Measurements from ENCODE around the gene LIMS1. TPM values are rescaled to one million over a fixed set of nuclear protein-coding genes. Genes with fewer than 3 reads are reported as not detected.

Gene LIMS1
- total RNA-seq, 4 donors from 2014 or later: 69.4 to 175 (median 155) TPM

GRCh38 chr2:108580050-108580449 is 45.8 kb downstream of the LIMS1 start:
- TF ChIP-seq, protein P1, sequence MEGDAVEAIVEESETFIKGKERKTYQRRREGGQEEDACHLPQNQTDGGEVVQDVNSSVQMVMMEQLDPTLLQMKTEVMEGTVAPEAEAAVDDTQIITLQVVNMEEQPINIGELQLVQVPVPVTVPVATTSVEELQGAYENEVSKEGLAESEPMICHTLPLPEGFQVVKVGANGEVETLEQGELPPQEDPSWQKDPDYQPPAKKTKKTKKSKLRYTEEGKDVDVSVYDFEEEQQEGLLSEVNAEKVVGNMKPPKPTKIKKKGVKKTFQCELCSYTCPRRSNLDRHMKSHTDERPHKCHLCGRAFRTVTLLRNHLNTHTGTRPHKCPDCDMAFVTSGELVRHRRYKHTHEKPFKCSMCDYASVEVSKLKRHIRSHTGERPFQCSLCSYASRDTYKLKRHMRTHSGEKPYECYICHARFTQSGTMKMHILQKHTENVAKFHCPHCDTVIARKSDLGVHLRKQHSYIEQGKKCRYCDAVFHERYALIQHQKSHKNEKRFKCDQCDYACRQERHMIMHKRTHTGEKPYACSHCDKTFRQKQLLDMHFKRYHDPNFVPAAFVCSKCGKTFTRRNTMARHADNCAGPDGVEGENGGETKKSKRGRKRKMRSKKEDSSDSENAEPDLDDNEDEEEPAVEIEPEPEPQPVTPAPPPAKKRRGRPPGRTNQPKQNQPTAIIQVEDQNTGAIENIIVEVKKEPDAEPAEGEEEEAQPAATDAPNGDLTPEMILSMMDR (IDR thresholded peaks at IDR 0.05): no peak
- ATAC-seq (ENCODE audit: low FRiP score): no peak
- no peak for DNase-seq (ENCODE audit: low spot score)

DNA sequence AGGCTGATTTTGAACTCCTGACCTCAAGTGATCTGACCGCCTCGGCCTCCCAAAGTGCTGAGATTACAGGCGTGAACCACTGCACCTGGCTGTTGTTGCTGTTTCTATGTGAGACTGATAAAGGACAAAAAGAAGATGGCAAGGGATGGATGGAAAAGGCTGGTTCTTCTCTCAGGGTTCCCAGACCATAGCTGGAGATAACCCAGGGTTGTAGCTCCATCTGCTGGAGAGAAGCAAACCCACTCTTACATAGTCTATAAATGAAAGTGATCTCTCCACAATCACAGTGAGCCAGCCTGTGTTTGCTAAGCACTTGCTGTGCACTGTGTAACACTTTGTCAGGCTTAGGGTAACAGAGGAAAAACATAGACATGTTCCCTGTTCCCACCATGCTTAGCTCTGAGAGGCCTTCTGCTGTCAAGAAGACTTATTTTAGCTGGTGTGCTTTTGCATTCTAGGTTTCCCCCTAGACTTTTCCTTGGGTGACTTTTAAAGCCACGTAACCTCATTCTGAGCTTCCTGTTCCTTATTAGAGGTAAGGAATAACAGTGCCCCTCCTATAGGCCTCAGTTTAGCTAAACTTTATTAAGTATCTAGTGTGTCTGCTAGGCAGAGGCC is 49.7 kb downstream of the LIMS1 start:
- TF ChIP-seq, protein P1 (IDR thresholded peaks at IDR 0.05): no peak
- ATAC-seq (ENCODE audit: low FRiP score) (peak; percentile 52), DNase-seq (ENCODE audit: low spot score) (no peak)

GRCh38 chr2:108585436-108585835 is 51.2 kb downstream of the LIMS1 start:
- TF ChIP-seq, protein P1 (IDR thresholded peaks at IDR 0.05): no peak
- ATAC-seq (ENCODE audit: low FRiP score): peak; percentile 69
- DNase-seq (ENCODE audit: low spot score): no peak

GRCh38 chr2:108586116-108586515 is 51.8 kb downstream of the LIMS1 start:
- TF ChIP-seq, protein P1 (IDR thresholded peaks at IDR 0.05): no peak
- DNase-seq (ENCODE audit: low spot score): no peak
- no peak for ATAC-seq (ENCODE audit: low FRiP score)

DNA sequence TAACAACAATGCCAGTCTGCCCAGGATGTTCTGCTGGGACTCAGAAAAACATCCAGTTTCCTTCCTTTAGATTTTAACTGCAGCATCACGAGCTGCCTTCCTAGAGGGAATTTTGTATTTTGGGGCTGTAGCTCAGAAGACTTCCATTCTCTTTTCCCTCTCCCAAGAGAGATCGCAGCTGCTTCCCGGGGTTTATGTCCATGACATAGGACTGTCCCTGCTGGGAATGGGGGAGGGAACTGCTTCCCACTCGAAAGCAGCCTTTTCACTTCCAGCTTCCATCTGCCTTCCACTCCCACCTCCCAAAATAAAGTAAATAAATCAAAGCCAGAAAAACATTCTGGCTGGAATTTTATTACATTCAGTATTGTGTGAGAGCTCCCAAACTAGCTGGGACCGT is 52.4 kb downstream of the LIMS1 start:
- TF ChIP-seq, protein P1 (IDR thresholded peaks at IDR 0.05): no peak
- ATAC-seq (ENCODE audit: low FRiP score): no peak

DNA sequence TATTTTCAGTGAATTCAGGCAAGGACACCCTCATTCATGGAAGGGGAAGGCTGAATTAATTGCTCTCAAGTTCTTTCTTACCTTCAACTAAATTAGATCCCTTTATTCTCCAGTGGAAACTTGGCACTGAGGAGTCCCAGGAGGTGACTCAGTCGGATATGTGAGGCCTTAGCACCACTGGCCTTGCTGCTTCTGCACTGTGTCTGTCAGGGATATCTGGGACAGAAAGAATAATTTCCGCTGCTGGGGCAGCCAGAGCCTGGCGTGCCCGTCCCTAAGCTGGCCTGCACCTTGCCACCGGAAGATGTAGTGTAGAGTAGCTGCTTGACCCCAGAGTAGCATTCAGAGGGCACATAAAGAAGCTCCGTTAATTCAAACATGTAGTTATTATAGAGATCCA is 53.4 kb downstream of the LIMS1 start:
- ATAC-seq (ENCODE audit: low FRiP score): peak; percentile 49
- TF ChIP-seq, protein P1 (IDR thresholded peaks at IDR 0.05): no peak
- DNase-seq (ENCODE audit: low spot score): no peak

More for the DNA sequence above, 52.4 kb downstream of the LIMS1 start:
- no peak for DNase-seq (ENCODE audit: low spot score)

- no peak for DNase-seq (ENCODE audit: low spot score)
- ATAC-seq (ENCODE audit: low FRiP score): no peak
- TF ChIP-seq, protein P1 (IDR thresholded peaks at IDR 0.05): no peak
Measured at GRCh38 chr2:108588070-108588668, 53.9 kb downstream of the LIMS1 start.

Data from omental fat pad (tissue), 4 donors.